OCI-LY3 (cell line): ENCODE measurements around the gene NUB1.

ENCODE experiments used
- H2AFZ ChIP-seq: fragments of 200-600, 300-600 bp; shearing (Covaris generic); 2 replicates; pipeline ENCODE4 v1.6.0; 2014; ENCODE audit warnings: antibody characterized with exemption, low read depth, low read length
- H3K27ac ChIP-seq: fragments of 200-600, 300-600 bp; sonication (generic); 2 replicates; pipeline ENCODE4 v1.5.1; 2014; ENCODE audit warnings: mild to moderate bottlenecking, low read length, moderate library complexity, mixed read lengths
- H3K27me3 ChIP-seq: fragments of 200-600, 300-600 bp; sonication (generic); 2 replicates; pipeline ENCODE4 v1.6.1; 2014; ENCODE audit warnings: low read depth, low read length, mixed read lengths
- H3K36me3 ChIP-seq: fragments of 200-600, 300-600 bp; sonication (generic); replicated peaks from 2 replicates; pipeline ENCODE3; 2014; ENCODE audit warnings: low read depth, low read length, mixed read lengths
- H3K4me1 ChIP-seq: fragments of 300-600, 200-600 bp; sonication (generic); 2 replicates; pipeline ENCODE4 v1.6.1; 2014; ENCODE audit warnings: low read length, mixed read lengths
- H3K4me2 ChIP-seq: fragments of 200-600, 300-600 bp; sonication (generic); 2 replicates; pipeline ENCODE4 v1.6.1; 2014; ENCODE audit warnings: low read length, mixed read lengths
- H3K4me3 ChIP-seq: fragments of 300-600, 200-600 bp; sonication (generic); 2 replicates; pipeline ENCODE4 v1.5.1; 2014; ENCODE audit warnings: antibody characterized with exemption, mild to moderate bottlenecking, low read length, moderate library complexity
- H3K79me2 ChIP-seq: fragments of 300-600, 200-600 bp; shearing (Covaris generic); 2 replicates; pipeline ENCODE4 v1.6.1; 2014; ENCODE audit warnings: mild to moderate bottlenecking, low read length, mixed read lengths
- H3K9ac ChIP-seq: fragments of 300-600, 200-600 bp; shearing (Covaris generic); 2 replicates; pipeline ENCODE4 v1.6.0; 2014; ENCODE audit warnings: mild to moderate bottlenecking, low read length, moderate library complexity
- H3K9me3 ChIP-seq: fragments of 200-600, 300-600 bp; shearing (Covaris generic); 2 replicates; pipeline ENCODE4 v1.6.1; 2014; ENCODE audit warnings: low read length, mixed read lengths; ENCODE audit not compliant: insufficient read depth
- H4K20me1 ChIP-seq: fragments of 200-600, 300-600 bp; sonication (generic); 2 replicates; pipeline ENCODE4 v1.6.1; 2016; ENCODE audit warnings: low read length, mixed read lengths; ENCODE audit not compliant: insufficient read depth
- CTCF ChIP-seq: fragments of 200-600, 300-600 bp; sonication (generic); IDR thresholded peaks from 2 replicates; pipeline ENCODE4 v1.5.1; 2014; ENCODE audit warnings: antibody characterized with exemption, low read length, low read depth
- EZH2phosphoT487 ChIP-seq: fragments of 200-600 bp; shearing (Covaris generic); IDR thresholded peaks from 2 replicates; pipeline ENCODE4 v1.6.1; 2018; ENCODE audit warnings: antibody characterized with exemption, mixed run types, low read depth

NUB1 gene

GRCh38 chr7:151399906-151400305 lies 58.3 kb downstream of the NUB1 start:
- Histone ChIP-seq H3K79me2 (no peaks in the 10 kb centered on the region), H3K27me3 (peaks cover 26% of the 10 kb centered on the region), H3K27ac (no peak overlapping the region), H3K9me3 (no peaks in the 10 kb centered on the region), H3K36me3 (no peaks in the 10 kb centered on the region), H4K20me1 (peaks cover 3% of the 10 kb centered on the region; the same call in 1 of the 2 replicates), H3K9ac (no peak overlapping the region), H3K4me3 (no peak overlapping the region), H3K4me2 (peak overlapping the region; percentile 36), H2AFZ (no peak overlapping the region), H3K4me1 (peaks cover 14% of the 10 kb centered on the region)
- no peak for TF ChIP-seq CTCF
- TF ChIP-seq EZH2phosphoT487, result no peak

- Histone ChIP-seq H3K4me3 (peak overlapping the region; percentile 24; the same call in 1 of the 2 replicates), H3K9me3 (no peaks in the 10 kb centered on the region), H4K20me1 (peaks cover 3% of the 10 kb centered on the region; the same call in 1 of the 2 replicates), H3K27ac (no peak overlapping the region), H3K79me2 (no peaks in the 10 kb centered on the region), H3K4me2 (peak overlapping the region; percentile 36), H3K9ac (no peak overlapping the region), H2AFZ (no peak overlapping the region), H3K27me3 (peaks cover 26% of the 10 kb centered on the region), H3K36me3 (no peaks in the 10 kb centered on the region), H3K4me1 (peaks cover 14% of the 10 kb centered on the region)
- TF ChIP-seq CTCF (no peak), EZH2phosphoT487 (no peak)
Measured at GRCh38 chr7:151400626-151401315, 59.2 kb downstream of the NUB1 start.

GRCh38 chr7:151402029-151402835 lies 60.6 kb downstream of the NUB1 start:
- H3K9me3 ChIP-seq, result no peaks in the 10 kb centered on the region
- H4K20me1 ChIP-seq, result peaks cover 3% of the 10 kb centered on the region; the same call in 1 of the 2 replicates
- no peak overlapping the region for H3K9ac ChIP-seq
- no peak overlapping the region for H3K4me3 ChIP-seq
- H3K27me3 ChIP-seq, result peaks cover 26% of the 10 kb centered on the region
- no peaks in the 10 kb centered on the region for H3K36me3 ChIP-seq
- H3K27ac ChIP-seq, result no peak overlapping the region
- peaks cover 14% of the 10 kb centered on the region for H3K4me1 ChIP-seq
- TF ChIP-seq EZH2phosphoT487, result no peak
- no peak for TF ChIP-seq CTCF
- no peak overlapping the region for H3K4me2 ChIP-seq
- no peak overlapping the region for H2AFZ ChIP-seq
- H3K79me2 ChIP-seq, result no peaks in the 10 kb centered on the region

- Histone ChIP-seq H2AFZ (no peak overlapping the region), H3K79me2 (no peaks in the 10 kb centered on the region), H3K36me3 (no peaks in the 10 kb centered on the region), H3K9ac (no peak overlapping the region), H4K20me1 (peaks cover 3% of the 10 kb centered on the region; the same call in 1 of the 2 replicates), H3K9me3 (no peaks in the 10 kb centered on the region), H3K27ac (no peak overlapping the region), H3K27me3 (peaks cover 26% of the 10 kb centered on the region), H3K4me1 (peaks cover 14% of the 10 kb centered on the region), H3K4me3 (no peak overlapping the region), H3K4me2 (no peak overlapping the region)
- TF ChIP-seq CTCF, result no peak
- TF ChIP-seq EZH2phosphoT487, result no peak
Measured at GRCh38 chr7:151403764-151404163, 62.2 kb downstream of the NUB1 start.
